Liver (tissue), 9 donors: ENCODE measurements around the gene SMAP1. TPM values are rescaled to one million over a fixed set of nuclear protein-coding genes. Genes with fewer than 3 reads are reported as not detected.

ENCODE experiments used
- DNase-seq: peaks from one replicate; pipeline ENCODE4 v3.0.0-alpha.2; 2017; ENCODE audit warnings: low spot score
- H3K27ac ChIP-seq, 2 donors: one replicate each; pipeline ENCODE4 v1.7.0; 2013; ENCODE audit warnings: inconsistent platforms in 2 of 2, low read length in 2 of 2, control low read depth in 1 of 2, low read depth in 1 of 2, mild to moderate bottlenecking in 1 of 2
- H3K27me3 ChIP-seq, 4 donors: one replicate each; pipeline versions ENCODE4 v1.6.1 to v1.7.0; 2013; ENCODE audit warnings: low read length in 3 of 4, inconsistent platforms in 1 of 4, mild to moderate bottlenecking in 1 of 4, moderate library complexity in 1 of 4; ENCODE audit not compliant: control insufficient read depth in 4 of 4, insufficient read depth in 4 of 4
- H3K36me3 ChIP-seq, 4 donors: one replicate each; pipeline versions ENCODE4 v1.6.1 to v1.7.0; 2013; ENCODE audit warnings: low read length in 3 of 4, mild to moderate bottlenecking in 3 of 4, low read depth in 1 of 4, moderate library complexity in 1 of 4; ENCODE audit not compliant: control insufficient read depth in 4 of 4, insufficient read depth in 3 of 4
- H3K4me1 ChIP-seq, 4 donors: one replicate each; pipeline versions ENCODE4 v1.6.1 to v1.7.0; 2013; ENCODE audit warnings: low read length in 3 of 4, mild to moderate bottlenecking in 3 of 4, moderate library complexity in 1 of 4; ENCODE audit not compliant: control insufficient read depth in 4 of 4, insufficient read depth in 4 of 4
- H3K4me3 ChIP-seq, 3 donors: one replicate each; pipeline versions ENCODE4 v1.6.1 to v1.7.0; 2013; ENCODE audit warnings: low read length in 3 of 3, control low read depth in 1 of 3, low read depth in 1 of 3, mild to moderate bottlenecking in 1 of 3
- H3K9ac ChIP-seq, 2 donors: one replicate each; pipeline ENCODE4 v1.7.0; 2013; ENCODE audit warnings: low read length in 2 of 2, mild to moderate bottlenecking in 2 of 2, moderate library complexity in 2 of 2, control low read depth in 1 of 2, low read depth in 1 of 2
- H3K9me3 ChIP-seq, 4 donors: one replicate each; pipeline versions ENCODE4 v1.6.1 to v1.7.0; 2013; ENCODE audit warnings: low read length in 3 of 4; ENCODE audit not compliant: control insufficient read depth in 4 of 4
- EGR1 ChIP-seq, 2 donors: IDR thresholded peaks; 2 replicates each; pipeline ENCODE4 v1.6.1; 2016 to 2018; ENCODE audit warnings: antibody characterized with exemption in 2 of 2, low read depth in 2 of 2
- FOXA1 ChIP-seq: IDR thresholded peaks from 2 replicates; pipeline ENCODE4 v1.6.1; 2016; ENCODE audit warnings: antibody characterized with exemption
- FOXA2 ChIP-seq: IDR thresholded peaks from 2 replicates; pipeline ENCODE4 v1.6.1; 2016; ENCODE audit warnings: antibody characterized with exemption
- HNF4A ChIP-seq, 2 donors: conservative IDR thresholded peaks; 2 replicates each; pipeline ENCODE4 v1.6.1; 2016; ENCODE audit warnings: antibody characterized with exemption in 2 of 2, mild to moderate bottlenecking in 2 of 2
- HNF4G ChIP-seq: IDR thresholded peaks from 2 replicates; pipeline ENCODE4 v1.6.1; 2016; ENCODE audit warnings: antibody characterized with exemption
- JUND ChIP-seq, 2 donors: IDR thresholded peaks; 2 replicates each; pipeline ENCODE4 v1.6.1; 2016; ENCODE audit warnings: antibody characterized with exemption in 2 of 2
- NR2F2 ChIP-seq: IDR thresholded peaks from 2 replicates; pipeline ENCODE4 v1.6.1; 2016; ENCODE audit warnings: antibody characterized with exemption
- RAD21 ChIP-seq, 2 donors: IDR thresholded peaks; 2 replicates each; pipeline ENCODE4 v1.6.1; 2016; ENCODE audit warnings: antibody characterized with exemption in 2 of 2, mild to moderate bottlenecking in 2 of 2
- RXRA ChIP-seq, 2 donors: IDR thresholded peaks; 2 replicates each; pipeline ENCODE4 v1.6.1; 2017 to 2018; ENCODE audit warnings: antibody characterized with exemption in 2 of 2, mild to moderate bottlenecking in 1 of 2
- SP1 ChIP-seq: IDR thresholded peaks from 2 replicates; pipeline ENCODE4 v1.6.1; 2018; ENCODE audit warnings: antibody characterized with exemption, mild to moderate bottlenecking
- TAF1 ChIP-seq: conservative IDR thresholded peaks from 2 replicates; pipeline ENCODE4 v1.6.1; 2016; ENCODE audit warnings: antibody characterized with exemption, mild to moderate bottlenecking
- YY1 ChIP-seq: IDR thresholded peaks from 2 replicates; pipeline ENCODE4 v1.6.1; 2016; ENCODE audit warnings: antibody characterized with exemption, mild to moderate bottlenecking
- WGBS: extraction: QIAGEN DNeasy Blood & Tissue Kit; methylation state at CpG from one replicate; pipeline ENCODE4 v1.1.7; 2013; 5-methylcytosine and 5-hydroxymethylcytosine counted together
- polyA plus RNA-seq, 2 donors: library from polyadenylated mRNA; stranded (reverse) in 1 of 2; unstranded in 1 of 2; fragments of 200-250 nt in 1 of 2; fragments of >200 nt in 1 of 2; fragmentation: Nextera tagmentation in 1 of 2; extraction: Ambion mirVana in 1 of 2; gene quantifications; one replicate each; pipeline versions ENCODE4 v1.2.1 to v1.2.3, GENCODE V29; 2013 to 2015
- total RNA-seq, 2 donors: library from RNA; depleted of rRNA; stranded (reverse); fragments of >200 nt; gene quantifications; one replicate each; pipeline ENCODE4 v1.2.3, GENCODE V29; 2014
- TF ChIP-seq, protein P1 (sequence below): fragments of 150-350 bp; IDR thresholded peaks from 2 replicates; pipeline ENCODE4 v1.5.1; 2017; ENCODE audit warnings: improper control_type of control experiment, low read depth, low read length; ENCODE audit not compliant: missing input control
- TF ChIP-seq, protein P2 (sequence below): IDR thresholded peaks from 2 replicates; pipeline ENCODE4 v1.6.1; 2016; ENCODE audit warnings: antibody characterized with exemption, mild to moderate bottlenecking
- TF ChIP-seq, protein P3 (sequence below): IDR thresholded peaks from 2 replicates; pipeline ENCODE4 v1.6.1; 2016; ENCODE audit warnings: antibody characterized with exemption
- TF ChIP-seq, protein P4 (sequence below): IDR thresholded peaks from 2 replicates; pipeline ENCODE4 v1.6.1; 2016; ENCODE audit warnings: antibody characterized with exemption
- TF ChIP-seq, protein P5 (sequence below): IDR thresholded peaks from 2 replicates; pipeline ENCODE4 v1.6.1; 2016; ENCODE audit warnings: antibody characterized with exemption
- donor health status: healthy.
- donor health status: healthy.
- donor health status: healthy.
- donor health status: healthy.
- donor health status: healthy.

Gene SMAP1
- total and polyA plus RNA-seq, 4 donors, result 9.3 to 13.3 (median 12.7) TPM

DNA sequence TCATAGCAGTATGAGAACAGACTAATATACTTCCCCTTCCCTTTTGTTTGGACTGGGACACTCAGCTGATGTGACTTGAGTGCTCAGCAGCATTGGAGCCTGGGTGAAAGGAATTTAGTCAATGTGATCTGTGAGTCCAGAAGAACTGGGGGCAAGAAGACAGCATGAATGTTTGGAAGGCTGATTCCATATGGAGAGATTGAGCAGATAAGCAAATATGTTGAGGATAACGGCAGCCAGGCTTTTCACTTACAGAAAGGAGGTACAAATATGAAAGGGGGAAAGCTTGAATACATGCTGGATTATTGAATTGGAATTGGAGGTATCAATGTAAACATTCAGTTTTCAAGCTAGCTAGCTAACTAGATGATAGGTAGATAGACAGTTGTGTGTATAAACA, 37.8 kb upstream of the SMAP1 start:
- 65% methylated on average over 1 of the region's 1 CpG for WGBS
- Histone ChIP-seq H3K9me3 (no peaks in the 10 kb centered on the region), H3K4me1 (no peaks in the 10 kb centered on the region), H3K4me3 (no peak overlapping the region), H3K9ac (no peak overlapping the region), H3K27me3 (no peaks in the 10 kb centered on the region), H3K27ac (no peak overlapping the region), H3K36me3 (no peaks in the 10 kb centered on the region)
- no peak for DNase-seq
- TF ChIP-seq, protein P1, sequence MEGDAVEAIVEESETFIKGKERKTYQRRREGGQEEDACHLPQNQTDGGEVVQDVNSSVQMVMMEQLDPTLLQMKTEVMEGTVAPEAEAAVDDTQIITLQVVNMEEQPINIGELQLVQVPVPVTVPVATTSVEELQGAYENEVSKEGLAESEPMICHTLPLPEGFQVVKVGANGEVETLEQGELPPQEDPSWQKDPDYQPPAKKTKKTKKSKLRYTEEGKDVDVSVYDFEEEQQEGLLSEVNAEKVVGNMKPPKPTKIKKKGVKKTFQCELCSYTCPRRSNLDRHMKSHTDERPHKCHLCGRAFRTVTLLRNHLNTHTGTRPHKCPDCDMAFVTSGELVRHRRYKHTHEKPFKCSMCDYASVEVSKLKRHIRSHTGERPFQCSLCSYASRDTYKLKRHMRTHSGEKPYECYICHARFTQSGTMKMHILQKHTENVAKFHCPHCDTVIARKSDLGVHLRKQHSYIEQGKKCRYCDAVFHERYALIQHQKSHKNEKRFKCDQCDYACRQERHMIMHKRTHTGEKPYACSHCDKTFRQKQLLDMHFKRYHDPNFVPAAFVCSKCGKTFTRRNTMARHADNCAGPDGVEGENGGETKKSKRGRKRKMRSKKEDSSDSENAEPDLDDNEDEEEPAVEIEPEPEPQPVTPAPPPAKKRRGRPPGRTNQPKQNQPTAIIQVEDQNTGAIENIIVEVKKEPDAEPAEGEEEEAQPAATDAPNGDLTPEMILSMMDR, result no peak
- TF ChIP-seq, protein P2, sequence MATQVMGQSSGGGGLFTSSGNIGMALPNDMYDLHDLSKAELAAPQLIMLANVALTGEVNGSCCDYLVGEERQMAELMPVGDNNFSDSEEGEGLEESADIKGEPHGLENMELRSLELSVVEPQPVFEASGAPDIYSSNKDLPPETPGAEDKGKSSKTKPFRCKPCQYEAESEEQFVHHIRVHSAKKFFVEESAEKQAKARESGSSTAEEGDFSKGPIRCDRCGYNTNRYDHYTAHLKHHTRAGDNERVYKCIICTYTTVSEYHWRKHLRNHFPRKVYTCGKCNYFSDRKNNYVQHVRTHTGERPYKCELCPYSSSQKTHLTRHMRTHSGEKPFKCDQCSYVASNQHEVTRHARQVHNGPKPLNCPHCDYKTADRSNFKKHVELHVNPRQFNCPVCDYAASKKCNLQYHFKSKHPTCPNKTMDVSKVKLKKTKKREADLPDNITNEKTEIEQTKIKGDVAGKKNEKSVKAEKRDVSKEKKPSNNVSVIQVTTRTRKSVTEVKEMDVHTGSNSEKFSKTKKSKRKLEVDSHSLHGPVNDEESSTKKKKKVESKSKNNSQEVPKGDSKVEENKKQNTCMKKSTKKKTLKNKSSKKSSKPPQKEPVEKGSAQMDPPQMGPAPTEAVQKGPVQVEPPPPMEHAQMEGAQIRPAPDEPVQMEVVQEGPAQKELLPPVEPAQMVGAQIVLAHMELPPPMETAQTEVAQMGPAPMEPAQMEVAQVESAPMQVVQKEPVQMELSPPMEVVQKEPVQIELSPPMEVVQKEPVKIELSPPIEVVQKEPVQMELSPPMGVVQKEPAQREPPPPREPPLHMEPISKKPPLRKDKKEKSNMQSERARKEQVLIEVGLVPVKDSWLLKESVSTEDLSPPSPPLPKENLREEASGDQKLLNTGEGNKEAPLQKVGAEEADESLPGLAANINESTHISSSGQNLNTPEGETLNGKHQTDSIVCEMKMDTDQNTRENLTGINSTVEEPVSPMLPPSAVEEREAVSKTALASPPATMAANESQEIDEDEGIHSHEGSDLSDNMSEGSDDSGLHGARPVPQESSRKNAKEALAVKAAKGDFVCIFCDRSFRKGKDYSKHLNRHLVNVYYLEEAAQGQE, result no peak
- TF ChIP-seq FOXA2 (no peak), TAF1 (no peak), NR2F2 (no peak), HNF4G (no peak), RAD21 (IDR thresholded peaks at IDR 0.05) (no peak), HNF4A (conservative IDR thresholded peaks at IDR 0.05) (no peak), SP1 (no peak), RXRA (IDR thresholded peaks at IDR 0.05) (no peak), EGR1 (IDR thresholded peaks at IDR 0.05; ENCODE audit: low read depth in 2 of 2) (no peak), YY1 (no peak), FOXA1 (no peak), JUND (IDR thresholded peaks at IDR 0.05) (no peak)
- TF ChIP-seq, protein P3, sequence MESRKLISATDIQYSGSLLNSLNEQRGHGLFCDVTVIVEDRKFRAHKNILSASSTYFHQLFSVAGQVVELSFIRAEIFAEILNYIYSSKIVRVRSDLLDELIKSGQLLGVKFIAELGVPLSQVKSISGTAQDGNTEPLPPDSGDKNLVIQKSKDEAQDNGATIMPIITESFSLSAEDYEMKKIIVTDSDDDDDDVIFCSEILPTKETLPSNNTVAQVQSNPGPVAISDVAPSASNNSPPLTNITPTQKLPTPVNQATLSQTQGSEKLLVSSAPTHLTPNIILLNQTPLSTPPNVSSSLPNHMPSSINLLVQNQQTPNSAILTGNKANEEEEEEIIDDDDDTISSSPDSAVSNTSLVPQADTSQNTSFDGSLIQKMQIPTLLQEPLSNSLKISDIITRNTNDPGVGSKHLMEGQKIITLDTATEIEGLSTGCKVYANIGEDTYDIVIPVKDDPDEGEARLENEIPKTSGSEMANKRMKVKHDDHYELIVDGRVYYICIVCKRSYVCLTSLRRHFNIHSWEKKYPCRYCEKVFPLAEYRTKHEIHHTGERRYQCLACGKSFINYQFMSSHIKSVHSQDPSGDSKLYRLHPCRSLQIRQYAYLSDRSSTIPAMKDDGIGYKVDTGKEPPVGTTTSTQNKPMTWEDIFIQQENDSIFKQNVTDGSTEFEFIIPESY, result no peak
- TF ChIP-seq, protein P4, sequence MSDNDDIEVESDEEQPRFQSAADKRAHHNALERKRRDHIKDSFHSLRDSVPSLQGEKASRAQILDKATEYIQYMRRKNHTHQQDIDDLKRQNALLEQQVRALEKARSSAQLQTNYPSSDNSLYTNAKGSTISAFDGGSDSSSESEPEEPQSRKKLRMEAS, result no peak

DNA sequence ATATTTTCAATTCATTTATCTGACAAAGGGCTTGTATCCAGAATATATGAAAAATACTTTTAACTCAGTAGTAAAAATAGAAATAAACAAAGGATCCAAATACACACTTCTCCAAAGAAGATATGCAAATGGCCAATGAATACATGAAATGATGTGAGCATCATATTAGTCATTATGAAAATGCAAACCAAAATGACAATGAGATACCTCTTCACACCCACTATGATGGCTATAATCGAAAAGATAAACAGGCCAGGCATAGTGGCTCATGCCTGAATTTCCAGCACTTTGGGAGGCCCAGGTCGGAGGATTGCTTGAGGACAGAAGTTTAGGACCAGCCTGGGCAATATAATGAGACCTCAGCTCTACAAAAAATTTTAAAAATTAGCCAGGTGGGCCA, 33.8 kb upstream of the SMAP1 start:
- TF ChIP-seq SP1 (no peak), RXRA (IDR thresholded peaks at IDR 0.05) (no peak), EGR1 (IDR thresholded peaks at IDR 0.05; ENCODE audit: low read depth in 2 of 2) (no peak), FOXA2 (no peak), YY1 (no peak), HNF4A (conservative IDR thresholded peaks at IDR 0.05) (no peak), TAF1 (no peak), JUND (IDR thresholded peaks at IDR 0.05) (no peak), NR2F2 (no peak), HNF4G (no peak)
- TF ChIP-seq, protein P5, sequence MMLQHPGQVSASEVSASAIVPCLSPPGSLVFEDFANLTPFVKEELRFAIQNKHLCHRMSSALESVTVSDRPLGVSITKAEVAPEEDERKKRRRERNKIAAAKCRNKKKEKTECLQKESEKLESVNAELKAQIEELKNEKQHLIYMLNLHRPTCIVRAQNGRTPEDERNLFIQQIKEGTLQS, result no peak
- TF ChIP-seq, protein P2, result no peak
- TF ChIP-seq, protein P3, result no peak
- no peaks in the 10 kb centered on the region for H3K9me3 ChIP-seq
- 82% methylated on average over 2 of the region's 2 CpGs for WGBS
- no peak overlapping the region for H3K27ac ChIP-seq
- no peak for DNase-seq
- H3K36me3 ChIP-seq, result no peaks in the 10 kb centered on the region
- no peak overlapping the region for H3K4me3 ChIP-seq
- H3K4me1 ChIP-seq, result no peaks in the 10 kb centered on the region
- no peak overlapping the region for H3K9ac ChIP-seq
- no peaks in the 10 kb centered on the region for H3K27me3 ChIP-seq
